Heart left ventricle (tissue), 16 donors: ENCODE data around the gene ZNF516. TPM values are rescaled to one million over a fixed set of nuclear protein-coding genes. Genes with fewer than 3 reads are reported as not detected.
A peak's percentile ranks its signal among the peaks of the same experiment; 100 is the strongest.

Experiments used
- ATAC-seq, 4 donors: fragments of 200-7000 bp; cut with Tn5 transposase; one replicate each; pipeline ENCODE4 v1.9.1; 2020 to 2022; ENCODE audit warnings: moderate library complexity in 4 of 4, mild to moderate bottlenecking in 3 of 4, moderate number of reproducible peaks in 1 of 4
- DNase-seq, 5 donors: peaks; one replicate each; pipeline ENCODE4 v3.0.0-alpha.2; 2020
- H3K27ac ChIP-seq, 12 donors: fragments of 200-600 bp; sonication (generic) in 4 of 12; one replicate each; pipeline versions ENCODE4 v1.5.0 to v1.8.0; 2016 to 2022; ENCODE audit warnings: mild to moderate bottlenecking in 2 of 12
- H3K27me3 ChIP-seq, 9 donors: fragments of 200-600 bp; sonication (generic) in 2 of 9; one replicate each; pipeline versions ENCODE4 v1.5.1 to v1.8.0; 2016 to 2022; ENCODE audit warnings: mild to moderate bottlenecking in 3 of 9
- H3K36me3 ChIP-seq, 9 donors: fragments of 200-600 bp; sonication (generic) in 2 of 9; one replicate each; pipeline versions ENCODE4 v1.5.0 to v1.8.0; 2018 to 2022; ENCODE audit warnings: mild to moderate bottlenecking in 2 of 9
- H3K4me1 ChIP-seq, 12 donors: fragments of 200-600 bp; sonication (generic) in 4 of 12; one replicate each; pipeline versions ENCODE4 v1.5.0 to v1.8.0; 2016 to 2022; ENCODE audit warnings: mild to moderate bottlenecking in 3 of 12
- H3K4me3 ChIP-seq, 12 donors: fragments of 200-600 bp; sonication (generic) in 4 of 12; one replicate each; pipeline versions ENCODE4 v1.5.0 to v1.8.0; 2017 to 2022; ENCODE audit warnings: mild to moderate bottlenecking in 9 of 12, moderate library complexity in 4 of 12
- H3K9me3 ChIP-seq, 12 donors: fragments of 200-600 bp; sonication (generic) in 4 of 12; one replicate each; pipeline versions ENCODE4 v1.5.0 to v1.8.0; 2016 to 2022; ENCODE audit warnings: mild to moderate bottlenecking in 1 of 12
- CTCF ChIP-seq, 12 donors: fragments of 200-600 bp; sonication (generic) in 4 of 12; IDR thresholded peaks; one replicate each; pipeline versions ENCODE4 v1.5.0 to v1.8.0; 2018 to 2022; ENCODE audit warnings: antibody characterized with exemption in 12 of 12, mild to moderate bottlenecking in 5 of 12
- POLR2A ChIP-seq, 2 donors: fragments of 450-650 bp; IDR thresholded peaks; one replicate each; pipeline ENCODE4 v1.6.1; 2017; ENCODE audit warnings: antibody characterized with exemption in 2 of 2, mild to moderate bottlenecking in 2 of 2, moderate library complexity in 2 of 2
- WGBS, 4 donors: extraction: QIAGEN DNeasy Blood & Tissue Kit in 2 of 4; methylation state at CpG; one replicate each; pipeline versions ENCODE4 v1.1.5 to v1.1.7; 2013 to 2018; 5-methylcytosine and 5-hydroxymethylcytosine counted together
- intact Hi-C, 10 donors: fragments of 100-400 bp; cut with DNase I; formaldehyde crosslinking; loops; one replicate each; pipeline versions ENCODE4 v1.11.1 to v1.14.2; 2022
- polyA plus RNA-seq, 2 donors: library from polyadenylated mRNA; stranded (reverse); fragments of 200-250 nt; gene quantifications; one replicate each; pipeline ENCODE4 v1.2.3, GENCODE V29; 2013
- total RNA-seq, 9 donors: library from RNA; depleted of rRNA in 2 of 9; stranded (reverse); fragments of >200 nt in 2 of 9; fragmentation: NEBNext Ultra II Directional in 3 of 9; extraction: Animal tissue kit (Norgen Biotek cat#: 25700) in 3 of 9; gene quantifications; one replicate each; pipeline versions ENCODE4 v1.1.0 to v1.2.4, GENCODE V29; 2016 to 2023
- donor health status: ischemic (EF 13 %, LVEDD 7.1; RV severe dilation, severe dysfunction).
- donor health status: healthy with polysubstance abuse.
- donor health status: DM: no; HTN: yes; CAD: no.
- donor health status: DM: no; HTN: no; CAD: no.
- donor health status: ischemic (EF 25% LVEDD 6.9; RV normal size, moderate dysfunction).
- donor health status: ischemic (EF 25% LVEDD 5.7; RV mildly dilated, moderate dysfunction).
- donor health status: healthy.
- donor health status: DM: yes; HTN: yes; CAD: no.
- donor health status: ischemic (EF 35%, LVEDD 5.7; RV mildly dilated, moderate dysfunction).
- donor health status: nonischemic (EF 11% LVEDD 7.7; RV severe dilation, severe dysfunction).
- donor health status: DM: yes; HTN: yes; CAD: no.
- donor health status: PGD.
- donor health status: ischemic (EF 29% LVEDD 5.4; RV normal size, mild dysfunction).
- donor health status: nonischemic (EF 23%, LVEDD 6.1; RV moderate dilation, normal function).

Gene ZNF516
- total and polyA plus RNA-seq, 11 donors = 4.8 to 24.8 (median 14.6) TPM

- H3K27ac ChIP-seq = no peak overlapping the region
- no peaks in the 10 kb centered on the region for H3K36me3 ChIP-seq
- 26 to 46% (median 30%) methylated on average over 9 of the region's 9 CpGs for WGBS, 4 donors
- no peaks in the 10 kb centered on the region for H3K9me3 ChIP-seq
- DNase-seq = no peak
- intact Hi-C loops = loop anchor here in 2 of 10 donors (5.0 to 10.0 kb wide), 2 partner anchors 36 to 53 kb away; no protein-coding TSS in a partner anchor
- TF ChIP-seq CTCF (IDR thresholded peaks at IDR 0.05) = no peak
- no peak for TF ChIP-seq POLR2A (IDR thresholded peaks at IDR 0.05)
- peaks cover 0 to 65% (median 28%) of the 10 kb centered on the region in 12 donors for H3K4me1 ChIP-seq
- H3K27me3 ChIP-seq = no peaks in the 10 kb centered on the region
- H3K4me3 ChIP-seq = peak overlapping the region in 1 of 12 donors; percentile 10
- no peak for ATAC-seq
Measured at GRCh38 chr18:76488190-76488589, 6.9 kb downstream of the ZNF516 start.

GRCh38 chr18:76487782-76488181, 7.3 kb downstream of the ZNF516 start:
- Histone ChIP-seq H3K27ac (no peak overlapping the region), H3K36me3 (no peaks in the 10 kb centered on the region), H3K9me3 (no peaks in the 10 kb centered on the region), H3K4me3 (no peak overlapping the region), H3K27me3 (no peaks in the 10 kb centered on the region), H3K4me1 (peaks cover 0 to 65% (median 28%) of the 10 kb centered on the region in 12 donors)
- no peak for DNase-seq
- 60 to 74% (median 62%) methylated on average over 8 of the region's 8 CpGs for WGBS, 4 donors
- intact Hi-C loops = loop anchor here in 2 of 10 donors (5.0 to 10.0 kb wide), 2 partner anchors 35 to 53 kb away; no protein-coding TSS in a partner anchor
- no peak for ATAC-seq
- TF ChIP-seq CTCF (IDR thresholded peaks at IDR 0.05) (no peak), POLR2A (IDR thresholded peaks at IDR 0.05) (no peak)

GRCh38 chr18:76487070-76487469, 8.0 kb downstream of the ZNF516 start:
- ATAC-seq (no peak), DNase-seq (no peak)
- H3K36me3 ChIP-seq = peaks cover 0 to 4% (median 0%) of the 10 kb centered on the region in 9 donors
- H3K4me3 ChIP-seq = no peak overlapping the region
- TF ChIP-seq CTCF (IDR thresholded peaks at IDR 0.05) (no peak), POLR2A (IDR thresholded peaks at IDR 0.05) (no peak)
- no peaks in the 10 kb centered on the region for H3K9me3 ChIP-seq
- 74 to 82% (median 78%) methylated on average over 5 of the region's 5 CpGs for WGBS, 4 donors
- H3K27me3 ChIP-seq = no peaks in the 10 kb centered on the region
- peaks cover 0 to 61% (median 28%) of the 10 kb centered on the region in 12 donors for H3K4me1 ChIP-seq
- intact Hi-C loops = loop anchor here in 2 of 10 donors (5.0 to 10.0 kb wide), 2 partner anchors 35 to 52 kb away; no protein-coding TSS in a partner anchor
- no peak overlapping the region for H3K27ac ChIP-seq

GRCh38 chr18:76486574-76486973, 8.5 kb downstream of the ZNF516 start:
- Histone ChIP-seq H3K27ac (no peak overlapping the region), H3K4me1 (peaks cover 0 to 57% (median 28%) of the 10 kb centered on the region in 12 donors), H3K36me3 (peaks cover 0 to 4% (median 0%) of the 10 kb centered on the region in 9 donors), H3K4me3 (no peak overlapping the region), H3K9me3 (no peaks in the 10 kb centered on the region), H3K27me3 (no peaks in the 10 kb centered on the region)
- 75 to 80% (median 79%) methylated on average over 6 of the region's 6 CpGs for WGBS, 4 donors
- TF ChIP-seq CTCF (IDR thresholded peaks at IDR 0.05) = no peak
- TF ChIP-seq POLR2A (IDR thresholded peaks at IDR 0.05) = no peak
- no peak for ATAC-seq
- DNase-seq = no peak
- intact Hi-C loops = loop anchor here in 2 of 10 donors (5.0 to 10.0 kb wide), 2 partner anchors 34 to 52 kb away; no protein-coding TSS in a partner anchor
